GM12878 (cell line): ENCODE data around the gene MSL3. TPM values are rescaled to one million over a fixed set of nuclear protein-coding genes. Genes with fewer than 3 reads are reported as not detected.

Experiments used
- ATAC-seq: fragments of 200-7000 bp; cut with Tn5 transposase; 3 replicates; pipeline ENCODE4 v1.9.1; 2020; ENCODE audit warnings: mild to moderate bottlenecking, moderate library complexity
- BruUV-seq: library from RNA; stranded (reverse); fragments of 400-500 nt; replicated peaks from 2 replicates; lab custom pipeline; 2021; lab: Mats Ljungman, UMichigan
- CTCF ChIA-PET: fragments of 300-600 bp; sonication (Branson Sonifier 250); formaldehyde crosslinking; extraction: SDS; loops from one replicate; lab custom pipeline; 2021; ENCODE audit warnings: inconsistent platforms; lab: Yijun Ruan, JAX
- POLR2A ChIA-PET: fragments of 350-600 bp; formaldehyde crosslinking; extraction: SDS; loops from one replicate; lab custom pipeline; 2021; ENCODE audit warnings: inconsistent platforms; lab: Charles Lee
- RAD21 ChIA-PET: fragments of 300-600 bp; sonication (Branson Sonifier 250); formaldehyde crosslinking; loops from one replicate; lab custom pipeline; 2023; ENCODE audit warnings: antibody characterized with exemption; ENCODE audit not compliant: unreplicated experiment; lab: Charles Lee
- SMC1A ChIA-PET: fragments of 300-600 bp; sonication (Branson Sonifier 250); formaldehyde crosslinking; loops from one replicate; lab custom pipeline; 2023; ENCODE audit not compliant: unreplicated experiment, uncharacterized antibody; lab: Charles Lee
- DNase-seq: peaks from one replicate; pipeline ENCODE4 v3.0.0-alpha.2; 2011; ENCODE audit warnings: low read depth, low spot score
- FAIRE-seq: peaks from 3 replicates; lab custom pipeline; 2011; peaks lifted over from hg19 to GRCh38; lab: Jason Lieb, UNC
- H2AFZ ChIP-seq: 2 replicates; pipeline ENCODE4 v1.6.0; 2011; ENCODE audit warnings: low read depth, low read length, control low read depth; ENCODE audit not compliant: control insufficient read depth
- H3K27ac ChIP-seq: 2 replicates; pipeline ENCODE4 v1.5.1; 2011; ENCODE audit warnings: control low read depth; ENCODE audit not compliant: control insufficient read depth, insufficient read depth
- H3K27me3 ChIP-seq, 2 experiments: replicated peaks in 1 of 2; 2 replicates each; pipeline versions ENCODE4 v1.6.0 to v1.6.1; 2011; ENCODE audit warnings: low read length in 1 of 2; ENCODE audit not compliant: control insufficient read depth in 2 of 2, insufficient read depth in 2 of 2
- H3K36me3 ChIP-seq, 2 experiments: 2 replicates each; pipeline ENCODE4 v1.5.1; 2011; ENCODE audit warnings: low read length in 1 of 2; ENCODE audit not compliant: control insufficient read depth in 2 of 2, insufficient read depth in 2 of 2
- H3K4me1 ChIP-seq: 2 replicates; pipeline ENCODE4 v1.6.1; 2011; ENCODE audit warnings: mild to moderate bottlenecking, low read length, moderate library complexity, mixed read lengths; ENCODE audit not compliant: control insufficient read depth, insufficient read depth
- H3K4me2 ChIP-seq: 2 replicates; pipeline ENCODE4 v1.6.0; 2011; ENCODE audit warnings: control low read depth; ENCODE audit not compliant: control insufficient read depth, insufficient read depth
- H3K4me3 ChIP-seq: fragments of 200-600 bp; sonication (generic); 2 replicates; pipeline ENCODE4 v1.5.1; 2016
- H3K79me2 ChIP-seq: 2 replicates; pipeline ENCODE4 v1.6.0; 2011; ENCODE audit warnings: low read length; ENCODE audit not compliant: control insufficient read depth, insufficient read depth
- H3K9ac ChIP-seq: 2 replicates; pipeline ENCODE4 v1.8.0; 2011; ENCODE audit warnings: low read length, control low read depth, mixed read lengths; ENCODE audit not compliant: control insufficient read depth, insufficient read depth
- H3K9me3 ChIP-seq: replicated peaks from 3 replicates; pipeline ENCODE4 v1.5.1; 2011; ENCODE audit warnings: mild to moderate bottlenecking, low read length; ENCODE audit not compliant: control insufficient read depth, insufficient read depth
- H4K20me1 ChIP-seq: 2 replicates; pipeline ENCODE4 v1.6.0; 2011; ENCODE audit not compliant: control insufficient read depth, insufficient read depth
- BACH1 ChIP-seq: fragments of 450-650 bp; IDR thresholded peaks from 2 replicates; pipeline ENCODE4 v1.6.1; 2017; ENCODE audit warnings: mild to moderate bottlenecking, borderline replicate concordance
- CBFB ChIP-seq: IDR thresholded peaks from 2 replicates; pipeline ENCODE4 v1.6.1; 2016; ENCODE audit warnings: antibody characterized with exemption, low read depth
- HSF1 ChIP-seq: fragments of 150-350 bp; IDR thresholded peaks from 2 replicates; pipeline ENCODE4 v1.6.1; 2014; ENCODE audit warnings: mild to moderate bottlenecking, low read depth, low read length
- ZNF24 ChIP-seq: fragments of 450-650 bp; IDR thresholded peaks from 2 replicates; pipeline ENCODE4 v1.6.1; 2017; ENCODE audit warnings: antibody characterized with exemption, mild to moderate bottlenecking
- ZSCAN29 ChIP-seq: fragments of 450-650 bp; IDR thresholded peaks from 2 replicates; pipeline ENCODE4 v1.6.1; 2017; ENCODE audit warnings: mild to moderate bottlenecking, moderate library complexity
- WGBS: methylation state at CpG from one replicate; pipeline ENCODE4 v1.1.6; 2016; ENCODE audit warnings: low lambda C conversion rate; ENCODE audit not compliant: insufficient replicate concordance, insufficient coverage; ENCODE audit errors: missing lambda C conversion rate; 5-methylcytosine and 5-hydroxymethylcytosine counted together
- in situ Hi-C: fragments of 300-500 bp; cut with MboI; formaldehyde crosslinking; loops from 9 replicates; pipeline ENCODE4 v1.14.3; 2018; ENCODE audit warnings: mixed read lengths
- intact Hi-C: fragments of 100-400 bp; cut with micrococcal nuclease; formaldehyde crosslinking; loops from one replicate; pipeline ENCODE4 v1.14.2; 2022; ENCODE audit not compliant: unreplicated experiment
- polyA plus RNA-seq, 11 experiments: library from polyadenylated mRNA; depleted of rRNA in 4 of 11; unstranded in 6 of 11; stranded (reverse) in 5 of 11; fragments of >200 nt; fragmentation: Nextera tagmentation in 4 of 11; fragmentation: Illumina TruSeq in 1 of 11; extraction: Ambion mirVana in 4 of 11; extraction: Trizol in 1 of 11; gene quantifications; 1 replicate in 1 of 11; 2 replicates in 10 of 11; pipeline versions ENCODE4 v1.2.1 to v1.2.3, GENCODE V29; 2011 to 2016; ENCODE audit warnings: inconsistent platforms in 2 of 11, missing spikeins in 2 of 11, low read depth in 1 of 11
- total RNA-seq, 4 experiments: library from RNA; depleted of rRNA in 3 of 4; stranded (reverse); fragments of >200 nt in 3 of 4; fragmentation: Illumina TruSeq in 1 of 4; extraction: Trizol in 1 of 4; gene quantifications; 2 replicates each; pipeline versions ENCODE4 v1.2.1 to v1.2.3, GENCODE V29; 2013 to 2021
- TF ChIP-seq, protein P1 (sequence below): fragments of 450-650 bp; IDR thresholded peaks from 2 replicates; pipeline ENCODE4 v1.6.1; 2017; ENCODE audit warnings: borderline replicate concordance
- TF ChIP-seq, protein P2 (sequence below): IDR thresholded peaks from 2 replicates; pipeline ENCODE4 v1.6.1; 2011; ENCODE audit warnings: borderline replicate concordance, low read depth, mild to moderate bottlenecking, moderate library complexity, low read length; ENCODE audit not compliant: insufficient read depth, poor library complexity, severe bottlenecking

The MSL3 gene
- total and polyA plus RNA-seq, 10 of the 15 experiments (the other 5 are each of a cell fraction or from before 2014, with no cell fraction given), result 28.4 to 438 (median 40.7) TPM

DNA sequence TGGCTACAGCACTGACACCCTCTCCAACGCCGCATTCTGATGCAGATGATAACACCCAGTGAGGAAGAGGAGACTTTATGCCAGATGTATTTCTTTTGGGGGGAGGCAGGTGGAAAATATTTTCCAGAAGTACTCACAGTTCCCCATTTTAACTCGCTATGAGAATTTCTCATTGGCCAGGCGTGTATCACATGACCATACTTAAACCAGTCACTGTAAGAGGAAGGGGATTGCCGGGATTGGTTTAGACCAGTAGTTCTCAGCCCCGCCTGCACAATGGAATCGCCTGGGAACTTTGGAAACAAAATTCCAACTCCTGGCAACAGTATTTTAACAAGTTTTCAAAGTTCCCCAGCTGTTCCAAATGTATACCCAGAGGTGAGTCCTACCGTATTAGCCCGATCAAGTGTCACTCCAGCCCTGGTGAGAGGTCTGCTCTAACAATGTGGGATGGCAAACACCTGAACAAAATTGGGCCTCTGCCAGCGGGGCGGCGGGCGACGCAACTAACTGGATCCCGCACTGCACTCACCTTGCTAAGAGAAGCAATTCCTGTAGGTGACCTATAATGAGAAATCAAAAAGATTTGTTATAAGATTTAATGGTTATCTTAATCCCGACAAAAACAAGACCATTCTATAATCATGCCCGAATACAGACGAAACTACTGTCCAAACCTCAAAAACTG, 2.9 kb upstream of the MSL3 start (continued):
- no peak for TF ChIP-seq HSF1

DNA sequence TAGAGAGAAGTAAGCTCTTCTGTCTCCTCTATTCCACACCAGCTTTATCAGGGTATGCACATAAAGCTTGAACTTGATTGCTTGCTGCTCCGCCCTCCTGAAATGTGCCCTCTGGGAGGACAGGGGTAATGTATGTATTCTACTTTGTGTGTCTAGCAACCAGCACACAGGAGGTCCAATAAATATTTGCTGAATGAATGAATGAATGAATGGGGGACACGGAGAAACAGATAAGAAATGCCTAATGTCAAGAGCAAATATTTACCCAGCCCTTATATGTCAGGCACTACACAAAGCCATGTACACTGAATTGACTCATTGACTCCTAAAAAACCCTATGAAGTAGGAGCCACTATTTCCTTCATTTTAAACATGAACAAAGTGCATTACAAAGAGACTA, 2.3 kb upstream of the MSL3 start:
- no peak overlapping the region for H3K4me2 ChIP-seq
- TF ChIP-seq, protein P1, sequence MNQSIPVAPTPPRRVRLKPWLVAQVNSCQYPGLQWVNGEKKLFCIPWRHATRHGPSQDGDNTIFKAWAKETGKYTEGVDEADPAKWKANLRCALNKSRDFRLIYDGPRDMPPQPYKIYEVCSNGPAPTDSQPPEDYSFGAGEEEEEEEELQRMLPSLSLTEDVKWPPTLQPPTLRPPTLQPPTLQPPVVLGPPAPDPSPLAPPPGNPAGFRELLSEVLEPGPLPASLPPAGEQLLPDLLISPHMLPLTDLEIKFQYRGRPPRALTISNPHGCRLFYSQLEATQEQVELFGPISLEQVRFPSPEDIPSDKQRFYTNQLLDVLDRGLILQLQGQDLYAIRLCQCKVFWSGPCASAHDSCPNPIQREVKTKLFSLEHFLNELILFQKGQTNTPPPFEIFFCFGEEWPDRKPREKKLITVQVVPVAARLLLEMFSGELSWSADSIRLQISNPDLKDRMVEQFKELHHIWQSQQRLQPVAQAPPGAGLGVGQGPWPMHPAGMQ, result no peak
- TF ChIP-seq ZNF24 (peak; percentile 80), BACH1 (no peak), CBFB (no peak), ZSCAN29 (no peak)
- TF ChIP-seq, protein P2, sequence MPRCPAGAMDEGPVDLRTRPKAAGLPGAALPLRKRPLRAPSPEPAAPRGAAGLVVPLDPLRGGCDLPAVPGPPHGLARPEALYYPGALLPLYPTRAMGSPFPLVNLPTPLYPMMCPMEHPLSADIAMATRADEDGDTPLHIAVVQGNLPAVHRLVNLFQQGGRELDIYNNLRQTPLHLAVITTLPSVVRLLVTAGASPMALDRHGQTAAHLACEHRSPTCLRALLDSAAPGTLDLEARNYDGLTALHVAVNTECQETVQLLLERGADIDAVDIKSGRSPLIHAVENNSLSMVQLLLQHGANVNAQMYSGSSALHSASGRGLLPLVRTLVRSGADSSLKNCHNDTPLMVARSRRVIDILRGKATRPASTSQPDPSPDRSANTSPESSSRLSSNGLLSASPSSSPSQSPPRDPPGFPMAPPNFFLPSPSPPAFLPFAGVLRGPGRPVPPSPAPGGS, result no peak
- TF ChIP-seq, all 136 proteins: peak for 1
- Histone ChIP-seq H2AFZ (no peak overlapping the region), H3K4me1 (peaks cover 7% of the 10 kb centered on the region; the same call in 1 of the 2 replicates), H3K79me2 (peaks cover 6% of the 10 kb centered on the region), H3K27me3 (no peaks in the 10 kb centered on the region), H3K36me3 (no peaks in the 10 kb centered on the region), H3K9me3 (no peaks in the 10 kb centered on the region; the same call in 2 of the 3 replicates), H4K20me1 (no peaks in the 10 kb centered on the region), H3K27ac (no peak overlapping the region), H3K9ac (no peak overlapping the region), H3K4me3 (no peak overlapping the region)
- BruUV-seq, result no TSS peak
- no peak for ATAC-seq
- ChIA-PET POLR2A (no interaction called here), RAD21 (interaction anchor here (0.5 to 6.3 kb wide), 6 partner anchors 9 to 1016 kb away, joined by 4 to 89 read pairs (median 9); no protein-coding TSS in a partner anchor), SMC1A (interaction anchor here (1.4 to 4.8 kb wide), 10 partner anchors 10 to 224 kb away, joined by 3 to 57 read pairs (median 7); no protein-coding TSS in a partner anchor), CTCF (interaction anchor here (0.7 to 4.7 kb wide), 12 partner anchors 9 to 1145 kb away, joined by 3 to 40 read pairs (median 5); no protein-coding TSS in a partner anchor)
- intact Hi-C loops, result no loop called here
- no peak for DNase-seq
- in situ Hi-C loops, result no loop called here
- 46% methylated on average over 2 of the region's 2 CpGs for WGBS
- FAIRE-seq, result no peak
